ENCODE data around the gene GPX4.

The GPX4 gene

GRCh38 chr19:1084024-1084868 lies 19.5 kb upstream of the GPX4 start:
- DNase-seq (ENCODE audit: low spot score), result no peak

- no peak for DNase-seq (ENCODE audit: low spot score)
Observed at GRCh38 chr19:1085053-1085658, 18.6 kb upstream of the GPX4 start.

GRCh38 chr19:1085676-1086442 lies 17.9 kb upstream of the GPX4 start:
- no peak for DNase-seq (ENCODE audit: low spot score)

GRCh38 chr19:1086613-1087012 lies 17.2 kb upstream of the GPX4 start:
- DNase-seq (ENCODE audit: low spot score), result no peak

- peak; percentile 50 for DNase-seq (ENCODE audit: low spot score)
Observed at GRCh38 chr19:1087813-1088415, 15.9 kb upstream of the GPX4 start.

GRCh38 chr19:1088416-1089010 lies 15.3 kb upstream of the GPX4 start:
- DNase-seq (ENCODE audit: low spot score), result no peak

GRCh38 chr19:1089126-1089771 lies 14.5 kb upstream of the GPX4 start:
- no peak for DNase-seq (ENCODE audit: low spot score)

- DNase-seq (ENCODE audit: low spot score), result peak; percentile 57
Observed at GRCh38 chr19:1089891-1090290, 13.9 kb upstream of the GPX4 start.

GRCh38 chr19:1090731-1091543 lies 12.9 kb upstream of the GPX4 start:
- DNase-seq (ENCODE audit: low spot score), result no peak

GRCh38 chr19:1091544-1092175 lies 12.1 kb upstream of the GPX4 start:
- DNase-seq (ENCODE audit: low spot score), result no peak

- DNase-seq (ENCODE audit: low spot score), result no peak
Observed at GRCh38 chr19:1093330-1093729, 10.5 kb upstream of the GPX4 start.

GRCh38 chr19:1093811-1094553 lies 9.8 kb upstream of the GPX4 start:
- no peak for DNase-seq (ENCODE audit: low spot score)

GRCh38 chr19:1094655-1094977 lies 9.2 kb upstream of the GPX4 start:
- DNase-seq (ENCODE audit: low spot score), result no peak

- peak; percentile 98 for DNase-seq (ENCODE audit: low spot score)
Observed at GRCh38 chr19:1094978-1095701, 8.7 kb upstream of the GPX4 start, which contains the start of gene POLR2E. Gene POLR2E (minus strand): TSS chr19:1095375. CDS start chr19:1095315, 60 bp downstream.

GRCh38 chr19:1097810-1098176 lies 6.0 kb upstream of the GPX4 start:
- no peak for DNase-seq (ENCODE audit: low spot score)

GRCh38 chr19:1098177-1099051 lies 5.4 kb upstream of the GPX4 start:
- no peak for DNase-seq (ENCODE audit: low spot score)

GRCh38 chr19:1101337-1101698 lies 2.5 kb upstream of the GPX4 start:
- DNase-seq (ENCODE audit: low spot score), result no peak

All from CD4-positive, alpha-beta T cell treated with Interleukin-15 for 4 hours (primary cell).